Spinal cord (tissue), 10 donors: ENCODE data around the gene CNTN1. TPM values are rescaled to one million over a fixed set of nuclear protein-coding genes. Genes with fewer than 3 reads are reported as not detected.
A peak's percentile ranks its signal among the peaks of the same experiment; 100 is the strongest.

Experiments
- DNase-seq, 6 donors: peaks; one replicate each; pipeline versions ENCODE4 v3.0.0 to v3.0.0-alpha.2; 2013 to 2015; ENCODE audit warnings: low spot score in 6 of 6, low read depth in 4 of 6
- H3K27ac ChIP-seq: one replicate; pipeline ENCODE4 v1.5.1; 2013; ENCODE audit warnings: low read depth, low read length, control low read depth
- H3K27me3 ChIP-seq: one replicate; pipeline ENCODE4 v1.6.1; 2013; ENCODE audit warnings: low read length; ENCODE audit not compliant: control insufficient read depth, insufficient read depth
- H3K36me3 ChIP-seq: one replicate; pipeline ENCODE4 v1.6.1; 2013; ENCODE audit warnings: low read length; ENCODE audit not compliant: control insufficient read depth, insufficient read depth
- H3K4me1 ChIP-seq: one replicate; pipeline ENCODE4 v1.6.1; 2013; ENCODE audit warnings: low read length; ENCODE audit not compliant: control insufficient read depth, insufficient read depth
- H3K4me3 ChIP-seq: one replicate; pipeline ENCODE4 v1.5.1; 2013; ENCODE audit warnings: low read depth, low read length, control low read depth
- H3K9me3 ChIP-seq: one replicate; pipeline ENCODE4 v1.6.1; 2013; ENCODE audit warnings: low read length; ENCODE audit not compliant: control insufficient read depth, insufficient read depth
- WGBS: methylation state at CpG from one replicate; pipeline ENCODE4 v1.1.5; 2013; ENCODE audit warnings: missing lambda C conversion rate; ENCODE audit not compliant: insufficient coverage; 5-methylcytosine and 5-hydroxymethylcytosine counted together
- polyA plus RNA-seq, 2 donors: library from polyadenylated mRNA; unstranded; fragments of 120-200 nt; gene quantifications; one replicate each; pipeline ENCODE4 v1.2.1, GENCODE V29; 2013; ENCODE audit not compliant: insufficient read length in 2 of 2
- total RNA-seq, 2 donors: library from RNA; depleted of rRNA in 1 of 2; stranded (reverse); fragments of 120-200 nt in 1 of 2; fragments of >200 nt in 1 of 2; gene quantifications; one replicate each; pipeline versions ENCODE4 v1.2.3 to v1.2.4, GENCODE V29; 2013 to 2014
- donor health status: healthy.

CNTN1 gene
- total and polyA plus RNA-seq, 4 donors = 278 to 745 (median 389) TPM

DNA sequence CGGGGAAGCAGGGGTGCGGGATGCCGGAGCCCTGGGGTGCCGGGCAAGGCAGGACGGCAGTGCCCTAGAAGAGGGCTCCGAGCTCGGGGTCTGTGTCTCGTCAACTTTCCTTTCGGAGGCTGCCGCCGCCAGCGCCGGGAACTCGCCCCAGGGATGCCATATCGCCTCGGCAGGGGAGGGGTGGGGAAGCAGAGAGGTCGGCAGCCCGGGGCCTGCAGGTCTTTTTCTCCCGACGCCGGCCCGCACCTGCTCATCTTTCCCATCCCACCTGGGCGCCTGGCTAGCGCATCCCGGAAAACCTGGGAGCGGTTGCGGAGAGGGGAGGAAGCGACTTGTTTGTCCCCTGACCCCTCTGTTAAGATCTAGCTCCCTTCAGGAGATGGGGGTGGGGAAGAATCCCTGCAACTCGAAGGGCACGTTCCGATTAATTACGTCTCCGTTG, 547 bp downstream of the CNTN1 start:
- peak in 3 of 6 donors; percentile 12 to 60 (median 25) for DNase-seq
- peak overlapping the region; percentile 83 for H3K27ac ChIP-seq
- H3K9me3 ChIP-seq = no peaks in the 10 kb centered on the region
- WGBS = 0% methylated on average over 21 of the region's 33 CpGs
- H3K27me3 ChIP-seq = no peaks in the 10 kb centered on the region
- peaks cover 7% of the 10 kb centered on the region for H3K4me1 ChIP-seq
- peak overlapping the region; percentile 83 for H3K4me3 ChIP-seq
- no peaks in the 10 kb centered on the region for H3K36me3 ChIP-seq

DNA sequence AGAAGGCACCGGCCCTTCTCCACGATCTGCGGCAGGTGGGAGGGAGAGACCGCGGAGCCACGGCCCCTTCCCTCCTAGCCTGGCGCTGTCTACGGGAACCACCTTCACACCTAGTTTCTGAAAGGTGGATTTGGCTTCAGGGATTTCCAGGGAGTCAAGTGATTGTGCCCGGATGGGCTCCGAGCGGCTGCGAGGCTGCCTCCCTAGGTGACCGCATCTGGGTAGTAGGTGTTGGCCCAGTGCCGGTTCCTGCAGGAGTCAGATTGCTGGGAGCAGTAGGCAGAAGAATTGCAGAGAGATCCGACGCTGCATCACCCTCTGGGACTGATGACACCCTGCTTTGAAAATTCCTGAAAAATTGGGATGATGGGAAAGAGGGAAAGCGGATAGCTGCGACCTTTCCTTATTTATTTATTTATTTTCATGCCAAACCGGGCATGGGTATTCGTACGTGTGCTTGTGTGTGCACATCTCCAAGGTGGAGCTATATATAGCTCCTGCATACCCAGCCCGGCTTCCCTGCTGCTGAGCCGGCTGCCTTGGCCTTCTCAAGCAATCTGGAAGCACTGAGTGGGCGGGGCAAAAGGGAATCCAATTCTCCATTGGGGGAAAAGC, 1.1 kb downstream of the CNTN1 start:
- Histone ChIP-seq H3K36me3 (no peaks in the 10 kb centered on the region), H3K4me3 (peak overlapping the region; percentile 83), H3K27ac (peak overlapping the region; percentile 83), H3K9me3 (no peaks in the 10 kb centered on the region), H3K27me3 (no peaks in the 10 kb centered on the region), H3K4me1 (peaks cover 7% of the 10 kb centered on the region)
- DNase-seq = peak; percentile 57 to 95 (median 66)
- 1% methylated on average over 15 of the region's 24 CpGs for WGBS

DNA sequence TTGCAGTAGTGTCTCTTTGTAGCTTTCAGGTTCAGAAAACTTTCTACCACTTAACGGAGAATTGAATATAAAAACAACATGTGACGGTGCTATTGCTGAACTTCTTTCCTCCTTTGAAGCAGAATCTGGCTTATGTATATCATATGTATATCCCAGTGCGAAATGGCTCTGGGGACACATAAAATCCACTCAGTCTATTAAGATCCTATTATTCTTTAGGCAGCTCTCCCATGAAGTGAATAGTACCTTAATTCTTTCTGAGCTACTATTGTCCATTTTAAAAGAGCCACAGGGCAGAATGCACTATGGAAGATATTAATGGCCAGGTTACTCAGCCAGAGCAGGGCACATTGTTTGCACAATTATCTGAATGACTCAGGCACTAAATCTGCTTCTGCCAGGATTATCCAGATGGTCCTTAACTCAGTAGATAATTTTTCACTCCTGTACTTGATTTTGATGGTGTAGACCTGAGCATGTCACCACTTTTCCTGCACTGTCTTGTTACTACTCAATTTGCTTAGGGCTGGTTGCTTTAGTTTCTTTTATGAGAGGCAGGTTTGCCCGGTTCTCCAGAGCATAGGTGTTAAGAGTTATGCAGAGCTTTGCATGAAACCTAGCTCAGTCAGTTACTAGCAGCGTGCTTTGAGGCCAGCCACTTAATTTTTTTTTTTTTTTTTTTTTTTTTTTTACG, 5.5 kb downstream of the CNTN1 start:
- H3K36me3 ChIP-seq = no peaks in the 10 kb centered on the region
- H3K27ac ChIP-seq = no peak overlapping the region
- no peaks in the 10 kb centered on the region for H3K27me3 ChIP-seq
- no peak overlapping the region for H3K4me3 ChIP-seq
- peaks cover 7% of the 10 kb centered on the region for H3K4me1 ChIP-seq
- 60% methylated on average over 1 of the region's 6 CpGs for WGBS
- H3K9me3 ChIP-seq = no peaks in the 10 kb centered on the region
- peak in 1 of 6 donors; percentile 37 for DNase-seq

DNA sequence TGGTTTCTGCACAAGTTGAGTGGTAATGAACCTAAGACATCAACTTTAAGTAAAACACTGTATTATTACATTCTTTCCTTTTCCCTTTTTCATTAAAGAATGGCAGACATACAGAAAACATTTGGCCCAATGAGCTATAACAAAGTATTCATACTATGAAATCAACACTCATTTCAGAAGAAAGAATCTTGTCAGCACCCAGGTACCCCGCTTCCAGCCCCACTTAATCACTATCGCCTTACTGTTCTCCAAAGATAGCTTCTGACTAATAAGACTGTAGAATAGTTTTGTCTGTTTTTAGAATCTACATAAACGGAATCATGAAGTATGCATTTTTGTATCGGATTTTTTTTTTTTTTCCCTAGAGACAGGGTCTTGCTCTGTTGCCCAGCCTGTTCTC, 9.5 kb downstream of the CNTN1 start:
- no peak for DNase-seq
- no peaks in the 10 kb centered on the region for H3K36me3 ChIP-seq
- no peaks in the 10 kb centered on the region for H3K9me3 ChIP-seq
- H3K27me3 ChIP-seq = no peaks in the 10 kb centered on the region
- 100% methylated on average over 2 of the region's 4 CpGs for WGBS
- no peaks in the 10 kb centered on the region for H3K4me1 ChIP-seq
- no peak overlapping the region for H3K4me3 ChIP-seq
- H3K27ac ChIP-seq = no peak overlapping the region

DNA sequence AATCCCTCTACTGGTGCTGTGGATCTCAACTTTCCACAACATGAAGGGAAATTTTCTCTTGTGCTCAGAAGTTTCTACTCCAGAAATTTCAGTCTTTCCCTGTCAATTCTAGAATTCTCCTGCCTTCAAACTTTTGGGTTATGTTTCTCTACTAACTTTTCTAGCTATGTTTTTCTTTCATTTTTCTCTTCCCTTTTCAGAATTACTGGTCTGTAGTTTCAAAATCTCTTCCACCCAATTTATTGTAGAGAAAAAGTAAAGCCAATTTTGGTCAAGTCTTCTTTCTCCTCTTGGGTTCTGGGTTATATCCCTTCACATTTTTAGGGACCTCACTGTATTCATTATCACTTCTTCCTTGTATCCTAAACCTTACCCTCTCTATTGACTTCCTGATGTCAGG, 18.9 kb downstream of the CNTN1 start:
- no peaks in the 10 kb centered on the region for H3K9me3 ChIP-seq
- H3K4me3 ChIP-seq = no peak overlapping the region
- H3K4me1 ChIP-seq = no peaks in the 10 kb centered on the region
- H3K27me3 ChIP-seq = no peaks in the 10 kb centered on the region
- H3K36me3 ChIP-seq = peaks cover 4% of the 10 kb centered on the region
- no peak for DNase-seq
- no peak overlapping the region for H3K27ac ChIP-seq

DNA sequence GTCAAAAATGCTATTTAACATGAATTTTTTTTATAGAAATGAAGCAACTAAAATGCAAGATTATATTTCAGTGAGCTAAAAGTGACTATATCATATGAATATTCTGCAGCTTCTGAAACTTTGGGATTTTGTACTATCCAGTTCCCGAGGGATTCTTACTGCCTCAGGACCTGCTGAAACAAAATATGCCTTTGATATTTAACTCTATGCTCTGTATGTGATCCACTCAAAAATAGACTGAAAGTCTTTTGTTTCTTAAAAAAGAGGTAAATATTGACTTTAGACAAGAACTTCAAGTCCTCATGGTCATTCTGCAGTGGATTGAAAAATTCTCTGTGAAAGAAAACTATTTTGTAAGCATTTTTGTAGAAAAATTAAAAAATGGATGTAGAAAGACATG, 22.4 kb downstream of the CNTN1 start:
- no peak for DNase-seq
- Histone ChIP-seq H3K4me1 (no peaks in the 10 kb centered on the region), H3K27ac (no peak overlapping the region), H3K27me3 (no peaks in the 10 kb centered on the region), H3K4me3 (no peak overlapping the region), H3K9me3 (no peaks in the 10 kb centered on the region), H3K36me3 (peaks cover 3% of the 10 kb centered on the region)
- WGBS = no CpG with 5 or more reads among the region's 1 CpG

DNA sequence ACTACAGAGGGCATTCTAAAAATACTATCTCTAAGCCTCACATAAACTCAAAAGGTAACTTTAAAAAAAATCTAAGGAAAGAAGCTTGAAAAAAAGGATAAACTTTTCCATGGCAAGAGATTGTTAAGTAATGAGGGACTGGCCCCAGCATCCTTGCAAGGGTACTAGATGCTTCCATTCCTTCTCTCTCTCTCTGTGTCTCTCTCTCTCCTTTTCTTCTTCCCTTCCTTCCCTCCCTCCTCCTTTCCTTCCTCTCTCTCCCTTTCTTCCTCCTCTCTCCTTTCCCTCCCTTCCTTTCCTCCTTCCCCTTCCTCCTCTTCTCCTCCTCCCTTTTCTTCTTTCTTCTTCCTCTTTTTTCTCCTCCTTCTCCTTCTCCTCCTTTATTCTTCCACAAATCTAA, 23.8 kb downstream of the CNTN1 start:
- no peaks in the 10 kb centered on the region for H3K27me3 ChIP-seq
- H3K4me1 ChIP-seq = no peaks in the 10 kb centered on the region
- peaks cover 3% of the 10 kb centered on the region for H3K36me3 ChIP-seq
- H3K27ac ChIP-seq = no peak overlapping the region
- H3K9me3 ChIP-seq = no peaks in the 10 kb centered on the region
- no peak for DNase-seq
- no peak overlapping the region for H3K4me3 ChIP-seq

DNA sequence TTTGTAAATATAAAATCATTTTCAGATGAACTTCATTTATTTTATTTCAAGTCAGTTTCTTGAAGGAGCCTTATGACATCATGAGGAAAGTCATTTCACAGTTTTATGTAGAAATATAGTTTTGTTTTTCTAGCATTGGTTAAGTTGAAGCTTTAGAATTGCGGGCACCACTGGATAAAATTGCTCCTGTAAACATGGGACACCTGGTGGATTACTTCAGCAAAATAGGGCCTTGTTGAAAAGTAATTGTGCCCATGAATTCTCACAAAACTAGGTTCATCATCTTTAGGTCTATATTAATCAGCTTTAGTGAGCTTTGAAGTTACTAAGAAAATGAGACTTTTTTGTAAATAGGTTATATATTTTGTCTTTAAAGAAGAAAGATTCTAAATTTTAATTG, 25.3 kb downstream of the CNTN1 start:
- Histone ChIP-seq H3K4me3 (no peak overlapping the region), H3K9me3 (no peaks in the 10 kb centered on the region), H3K4me1 (no peaks in the 10 kb centered on the region), H3K27me3 (no peaks in the 10 kb centered on the region), H3K27ac (no peak overlapping the region), H3K36me3 (peaks cover 3% of the 10 kb centered on the region)
- no peak for DNase-seq
- 100% methylated on average over 1 of the region's 1 CpG for whole genome bisulfite sequencing

DNA sequence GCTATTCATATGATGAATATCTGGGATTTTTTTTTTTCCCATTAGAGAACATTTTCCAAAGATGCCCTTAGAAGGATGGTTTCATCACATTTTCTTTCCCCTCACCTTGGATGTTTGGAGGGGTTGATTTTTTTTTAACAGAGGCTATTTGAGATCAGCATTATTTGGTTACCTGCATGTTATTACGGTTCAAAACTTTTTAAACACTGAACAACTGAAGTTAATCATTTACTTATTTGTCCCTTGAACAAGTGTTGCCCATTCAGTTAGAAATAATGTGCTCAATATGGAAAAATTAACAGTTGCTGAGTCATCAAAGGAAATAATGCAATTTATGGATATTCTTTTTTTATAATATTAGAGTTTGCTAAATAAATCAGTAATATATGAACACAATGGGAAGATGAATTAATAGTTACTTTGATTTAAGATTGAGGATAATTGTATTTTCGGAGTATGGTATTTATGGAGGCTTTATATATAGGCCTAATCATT, 26.7 kb downstream of the CNTN1 start:
- Histone ChIP-seq H3K27ac (no peak overlapping the region), H3K36me3 (peaks cover 3% of the 10 kb centered on the region), H3K4me3 (no peak overlapping the region), H3K4me1 (no peaks in the 10 kb centered on the region), H3K9me3 (no peaks in the 10 kb centered on the region), H3K27me3 (no peaks in the 10 kb centered on the region)
- no CpG with 5 or more reads among the region's 2 CpGs for WGBS
- no peak for DNase-seq

DNA sequence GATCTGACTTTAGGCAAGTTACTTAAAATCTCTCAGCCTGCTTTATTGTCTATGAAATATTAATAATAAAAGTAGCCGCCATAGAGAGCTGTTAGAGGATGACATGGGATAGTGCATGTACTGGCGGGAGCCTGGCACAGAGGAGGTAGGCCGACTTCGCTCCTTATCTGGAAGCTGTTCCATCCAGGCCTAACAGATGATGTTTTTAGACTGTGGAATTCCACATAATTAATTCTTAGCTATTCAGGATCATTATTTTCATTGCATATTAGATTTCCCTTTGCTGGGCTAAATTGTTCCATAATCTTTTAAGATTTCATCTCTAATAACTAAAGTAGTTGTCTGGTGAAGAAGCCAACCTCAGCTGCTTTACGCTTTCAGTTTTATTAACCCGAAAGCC, 30.8 kb downstream of the CNTN1 start:
- no CpG with 5 or more reads among the region's 6 CpGs for WGBS

More for the DNA sequence above, 30.8 kb downstream of the CNTN1 start:
- Histone ChIP-seq H3K27me3 (no peaks in the 10 kb centered on the region), H3K4me1 (no peaks in the 10 kb centered on the region), H3K27ac (no peak overlapping the region), H3K9me3 (no peaks in the 10 kb centered on the region), H3K4me3 (no peak overlapping the region), H3K36me3 (no peaks in the 10 kb centered on the region)
- no peak for DNase-seq
